Measurements from ENCODE around the gene KDM4B.
"Not testable (repeated sequence)": the region's sequence is repeated elsewhere in the genome, so short reads cannot be mapped to it uniquely, and the experiment has no call there.

Gene KDM4B

DNA sequence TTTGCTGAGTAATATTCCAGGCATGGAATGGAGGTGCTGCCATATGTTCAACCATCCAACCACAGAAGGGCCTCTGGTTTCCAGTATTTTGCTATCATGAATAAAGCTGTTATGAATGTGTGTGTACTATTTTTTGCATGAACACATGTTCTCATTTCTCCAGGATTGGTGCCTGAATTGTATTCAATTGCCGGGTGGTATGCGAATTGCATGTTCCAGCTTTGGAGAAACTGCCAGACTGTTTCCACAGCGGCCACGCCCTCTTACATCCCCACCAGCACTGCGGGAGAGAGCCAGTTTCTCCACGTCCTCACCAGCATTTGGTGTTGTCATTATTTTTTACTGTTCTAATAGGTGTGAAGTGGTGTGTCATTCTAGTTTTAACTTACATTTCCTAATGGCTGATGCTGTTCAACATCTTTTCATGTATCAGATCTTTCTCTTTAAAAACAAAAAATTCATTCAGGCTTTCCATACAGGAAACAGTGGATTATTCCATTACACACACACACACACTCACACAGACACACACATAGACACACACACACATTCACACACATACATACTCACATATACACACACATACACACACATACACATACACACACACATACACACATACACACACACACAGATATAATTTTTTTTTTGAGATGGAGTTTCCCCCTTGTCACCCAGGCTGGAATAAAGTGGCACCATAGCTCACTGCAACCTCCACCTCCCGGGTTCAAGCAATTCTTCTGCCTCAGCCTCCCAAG lies 217.6 kb downstream of the KDM4B start:
- no peak for DNase-seq

DNA sequence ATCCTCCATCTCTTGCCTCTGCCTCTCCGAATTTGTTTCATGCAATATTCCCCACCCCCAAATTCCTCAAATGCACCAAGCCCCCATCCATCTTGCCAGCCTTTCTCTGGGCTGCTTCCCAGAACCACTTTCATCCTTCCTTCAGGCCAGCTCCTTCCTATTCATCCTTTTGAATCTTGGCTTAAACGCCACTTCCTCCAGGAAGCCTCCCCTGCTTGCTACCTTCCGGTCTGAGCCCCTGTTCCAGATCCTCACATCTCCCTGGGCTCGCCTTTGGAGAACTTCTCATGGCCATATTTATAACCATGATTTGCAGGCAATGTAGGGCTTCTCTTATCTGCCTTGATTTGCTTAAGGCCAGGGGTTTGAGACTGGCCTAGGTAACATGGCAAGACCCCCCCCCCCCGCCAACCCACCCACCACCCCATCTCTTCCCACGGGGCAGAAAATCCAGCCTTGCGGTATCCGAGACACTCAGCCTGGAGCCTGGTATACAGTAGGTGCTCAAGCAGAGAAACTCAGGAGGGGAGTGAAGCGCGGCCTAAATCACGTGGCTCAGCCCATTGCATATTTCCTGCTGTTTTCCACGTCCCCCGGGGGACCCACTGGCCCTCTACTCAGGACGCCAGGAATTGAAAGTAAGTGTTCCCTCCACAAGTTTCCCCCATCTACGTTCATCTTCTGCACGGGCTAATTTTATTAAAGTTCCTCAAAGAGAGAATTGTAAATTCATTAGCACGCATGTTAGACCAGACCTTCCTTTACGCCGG lies 219.8 kb downstream of the KDM4B start:
- no peak for DNase-seq

DNA sequence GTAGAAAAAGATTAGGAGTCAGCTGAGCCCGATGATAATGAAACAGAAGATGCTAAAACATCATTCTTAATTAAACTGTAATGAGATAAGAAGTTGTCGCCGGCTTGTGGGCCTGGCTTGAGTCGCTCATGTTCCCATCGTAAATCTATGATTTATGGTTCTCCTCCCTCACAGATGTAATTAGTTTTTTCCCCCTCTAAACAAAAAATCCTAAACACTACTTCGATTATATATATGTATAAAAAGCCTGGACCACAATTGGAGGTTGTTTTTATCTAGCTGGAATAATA lies 220.3 kb downstream of the KDM4B start:
- DNase-seq = no peak

- no peak for DNase-seq
These were observed 222.2 kb downstream of the KDM4B start for GRCh38 chr19:5191091-5191490.

DNA sequence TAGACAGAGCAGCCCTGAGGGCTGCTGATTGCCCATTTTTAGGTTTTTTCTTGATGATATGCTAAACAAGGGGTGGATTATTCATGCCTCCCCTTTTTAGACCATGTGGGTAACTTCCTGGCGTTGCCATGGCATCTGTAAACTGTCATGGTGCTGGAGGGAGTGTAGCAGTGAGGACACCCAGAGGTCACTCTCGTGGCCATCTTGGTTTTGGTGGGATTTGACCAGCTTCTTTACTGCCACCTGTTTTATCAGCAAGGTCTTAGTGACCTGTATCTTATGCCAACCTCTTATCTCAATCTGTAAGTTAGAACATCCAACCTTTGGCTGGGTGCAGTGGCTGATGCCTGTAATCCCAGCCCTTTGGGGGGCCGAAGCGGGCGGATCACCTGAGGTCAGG lies 223.7 kb downstream of the KDM4B start:
- DNase-seq = no peak

DNA sequence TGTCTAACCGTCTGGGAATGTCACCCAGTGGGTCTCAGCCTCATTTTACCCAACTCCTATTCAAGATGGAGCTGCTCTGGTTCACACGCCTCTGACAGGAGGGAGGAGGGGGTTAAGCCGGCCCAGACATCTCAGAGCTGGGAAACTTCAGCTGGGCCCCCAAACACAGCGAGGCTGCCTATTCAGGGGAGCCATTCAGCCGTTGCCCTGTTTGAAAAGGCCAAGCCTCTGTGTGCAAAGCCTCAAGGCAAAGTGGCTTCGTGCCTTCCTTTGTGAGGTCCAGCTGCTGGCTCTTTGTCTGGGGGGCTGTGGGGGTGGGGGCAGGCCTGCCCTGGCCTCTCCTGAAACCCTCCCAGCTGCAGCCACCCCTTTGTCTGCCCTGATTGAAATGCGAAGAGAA lies 224.3 kb downstream of the KDM4B start:
- no peak for DNase-seq

DNA sequence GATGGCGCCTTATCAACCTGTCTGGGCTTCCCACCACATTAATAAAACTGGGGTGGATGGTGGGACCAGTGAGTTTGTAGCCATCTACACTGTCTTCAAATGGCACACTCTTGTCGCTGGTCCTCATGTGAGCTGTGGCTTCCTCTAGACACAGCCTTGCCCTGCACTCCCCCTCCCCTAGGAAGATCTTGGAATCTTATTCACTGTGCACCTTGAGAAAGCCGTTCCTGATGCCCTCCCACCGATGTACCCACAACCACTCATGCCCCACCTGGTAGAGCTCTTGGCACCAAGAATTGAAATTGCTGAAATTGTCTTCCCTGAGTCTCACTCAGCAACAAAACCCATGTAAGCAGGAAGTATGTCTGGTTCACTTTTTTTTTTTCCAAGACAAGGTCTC lies 225.7 kb downstream of the KDM4B start:
- DNase-seq = no peak

GRCh38 chr19:5195587-5195986 lies 226.7 kb downstream of the KDM4B start:
- not testable (repeated sequence) for DNase-seq

DNA sequence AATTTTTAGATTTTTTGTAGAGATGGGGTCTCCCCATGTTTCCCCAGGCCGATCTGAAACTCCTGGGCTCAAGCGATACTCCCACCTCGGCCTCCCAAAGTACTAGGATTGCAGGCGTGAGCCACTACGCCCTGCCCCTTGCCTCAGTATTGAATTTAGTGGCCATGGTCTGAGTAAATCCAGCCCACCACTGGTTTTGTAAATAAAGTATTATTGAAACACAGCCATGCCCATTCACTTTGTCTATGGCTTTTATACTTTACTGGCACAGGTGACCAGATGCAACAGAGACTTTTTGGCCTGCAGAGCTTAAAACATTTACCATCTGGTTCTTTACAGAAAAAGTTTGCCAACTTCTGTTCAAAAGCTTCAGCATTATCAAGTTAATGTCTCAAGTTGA lies 227.9 kb downstream of the KDM4B start:
- DNase-seq = no peak

GRCh38 chr19:5200844-5201243 lies 231.9 kb downstream of the KDM4B start:
- no peak for DNase-seq

DNA sequence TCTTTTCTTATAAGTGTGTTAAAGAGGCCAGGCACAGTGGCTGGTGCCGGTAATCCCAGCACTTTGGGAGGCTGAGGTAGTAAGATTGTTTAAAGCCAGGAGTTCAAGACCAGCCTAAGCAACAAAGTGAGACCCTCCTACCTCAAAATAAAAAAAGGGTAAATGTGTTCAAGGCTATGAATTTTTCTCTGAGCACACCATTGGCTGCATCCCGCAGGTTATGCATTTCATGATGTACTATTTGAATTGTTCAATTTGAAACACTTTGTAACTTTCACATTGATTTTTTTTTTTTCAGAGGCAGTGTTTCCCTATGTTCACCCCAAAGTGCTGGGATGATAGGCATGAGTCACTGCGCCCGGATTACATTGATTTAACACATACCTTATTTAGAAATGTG lies 233.6 kb downstream of the KDM4B start:
- no peak for DNase-seq
